ENCODE measurements around the gene SPAG5.

Gene SPAG5

GRCh38 chr17:28570716-28571360, 28.0 kb downstream of the SPAG5 start:
- DNase-seq: no peak

- no peak for DNase-seq
Observed at GRCh38 chr17:28569446-28569845, 29.4 kb downstream of the SPAG5 start.

GRCh38 chr17:28567604-28568003, 31.2 kb downstream of the SPAG5 start:
- no peak for DNase-seq

GRCh38 chr17:28563475-28563874, 35.4 kb downstream of the SPAG5 start:
- no peak for DNase-seq

- no peak for DNase-seq
Observed at GRCh38 chr17:28555022-28555421, 43.8 kb downstream of the SPAG5 start.

- DNase-seq: no peak
Observed at GRCh38 chr17:28554565-28554964, 44.3 kb downstream of the SPAG5 start.

- DNase-seq: no peak
Observed at GRCh38 chr17:28553000-28553505, 45.8 kb downstream of the SPAG5 start.

- no peak for DNase-seq
Observed at GRCh38 chr17:28552176-28552999, 46.4 kb downstream of the SPAG5 start, which contains the start of gene UNC119. Gene UNC119, minus strand, starts transcription at chr17:28552624. Its CDS starts 67 bp downstream, at chr17:28552557.

GRCh38 chr17:28551421-28552175, 47.2 kb downstream of the SPAG5 start:
- DNase-seq: no peak

- no peak for DNase-seq
Observed at GRCh38 chr17:28550858-28551257, 48.0 kb downstream of the SPAG5 start.

- DNase-seq: no peak
Observed at GRCh38 chr17:28549236-28550132, 49.3 kb downstream of the SPAG5 start.

GRCh38 chr17:28548417-28549130, 50.3 kb downstream of the SPAG5 start:
- DNase-seq: no peak

GRCh38 chr17:28547623-28548416, 51.0 kb downstream of the SPAG5 start:
- DNase-seq: no peak

GRCh38 chr17:28547096-28547622, 51.7 kb downstream of the SPAG5 start:
- DNase-seq: no peak

GRCh38 chr17:28545787-28546415, 52.9 kb downstream of the SPAG5 start:
- no peak for DNase-seq

GRCh38 chr17:28545141-28545503, 53.7 kb downstream of the SPAG5 start:
- DNase-seq: no peak

- DNase-seq: no peak
Observed at GRCh38 chr17:28544402-28545140, 54.3 kb downstream of the SPAG5 start.

- no peak for DNase-seq
Observed at GRCh38 chr17:28541439-28541838, 57.4 kb downstream of the SPAG5 start.

- no peak for DNase-seq
Observed at GRCh38 chr17:28540231-28540630, 58.6 kb downstream of the SPAG5 start.

All from NCI-H446 treated with DMSO at 0.1 percent for 48 hours (cell line).